ENCODE results near the gene ATXN1.

DNA sequence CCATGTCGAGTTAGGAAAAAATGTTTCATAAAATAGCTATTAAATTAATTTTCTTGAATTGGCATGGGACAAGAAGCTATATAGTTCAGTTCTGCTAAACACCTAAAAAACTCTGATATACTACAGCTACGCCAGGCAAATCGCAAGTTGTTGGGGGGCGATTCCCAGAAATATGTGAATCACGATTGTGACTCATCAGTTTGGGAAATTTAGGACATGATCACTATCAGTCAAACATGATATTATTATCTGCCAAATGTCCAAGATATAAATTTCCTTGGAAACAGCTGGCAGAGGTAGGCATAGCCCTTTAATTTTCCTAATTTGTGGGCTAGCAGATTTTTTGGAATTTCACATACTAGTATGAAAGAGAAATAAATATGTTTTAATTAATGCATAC lies 123.6 kb downstream of the ATXN1 start:
- no peak for TF ChIP-seq CTCF (conservative IDR thresholded peaks at IDR 0.05; ENCODE audit: low read depth, low read length)
- TF ChIP-seq EZH2phosphoT487 (IDR thresholded peaks at IDR 0.05; ENCODE audit: borderline replicate concordance, low read length), result no peak

All from PC-3 (cell line).